SHP77 (cell line): ENCODE results near the gene CEP152.
"Not testable (repeated sequence)": the region's sequence is repeated elsewhere in the genome, so short reads cannot be mapped to it uniquely, and the experiment has no call there.

Experiments
- DNase-seq, 2 experiments: peaks; one replicate each; lab custom pipeline; 2025; lab: John Stamatoyannopoulos, UW

CEP152 gene, protein sequence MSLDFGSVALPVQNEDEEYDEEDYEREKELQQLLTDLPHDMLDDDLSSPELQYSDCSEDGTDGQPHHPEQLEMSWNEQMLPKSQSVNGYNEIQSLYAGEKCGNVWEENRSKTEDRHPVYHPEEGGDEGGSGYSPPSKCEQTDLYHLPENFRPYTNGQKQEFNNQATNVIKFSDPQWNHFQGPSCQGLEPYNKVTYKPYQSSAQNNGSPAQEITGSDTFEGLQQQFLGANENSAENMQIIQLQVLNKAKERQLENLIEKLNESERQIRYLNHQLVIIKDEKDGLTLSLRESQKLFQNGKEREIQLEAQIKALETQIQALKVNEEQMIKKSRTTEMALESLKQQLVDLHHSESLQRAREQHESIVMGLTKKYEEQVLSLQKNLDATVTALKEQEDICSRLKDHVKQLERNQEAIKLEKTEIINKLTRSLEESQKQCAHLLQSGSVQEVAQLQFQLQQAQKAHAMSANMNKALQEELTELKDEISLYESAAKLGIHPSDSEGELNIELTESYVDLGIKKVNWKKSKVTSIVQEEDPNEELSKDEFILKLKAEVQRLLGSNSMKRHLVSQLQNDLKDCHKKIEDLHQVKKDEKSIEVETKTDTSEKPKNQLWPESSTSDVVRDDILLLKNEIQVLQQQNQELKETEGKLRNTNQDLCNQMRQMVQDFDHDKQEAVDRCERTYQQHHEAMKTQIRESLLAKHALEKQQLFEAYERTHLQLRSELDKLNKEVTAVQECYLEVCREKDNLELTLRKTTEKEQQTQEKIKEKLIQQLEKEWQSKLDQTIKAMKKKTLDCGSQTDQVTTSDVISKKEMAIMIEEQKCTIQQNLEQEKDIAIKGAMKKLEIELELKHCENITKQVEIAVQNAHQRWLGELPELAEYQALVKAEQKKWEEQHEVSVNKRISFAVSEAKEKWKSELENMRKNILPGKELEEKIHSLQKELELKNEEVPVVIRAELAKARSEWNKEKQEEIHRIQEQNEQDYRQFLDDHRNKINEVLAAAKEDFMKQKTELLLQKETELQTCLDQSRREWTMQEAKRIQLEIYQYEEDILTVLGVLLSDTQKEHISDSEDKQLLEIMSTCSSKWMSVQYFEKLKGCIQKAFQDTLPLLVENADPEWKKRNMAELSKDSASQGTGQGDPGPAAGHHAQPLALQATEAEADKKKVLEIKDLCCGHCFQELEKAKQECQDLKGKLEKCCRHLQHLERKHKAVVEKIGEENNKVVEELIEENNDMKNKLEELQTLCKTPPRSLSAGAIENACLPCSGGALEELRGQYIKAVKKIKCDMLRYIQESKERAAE (N-terminal part only)

DNA sequence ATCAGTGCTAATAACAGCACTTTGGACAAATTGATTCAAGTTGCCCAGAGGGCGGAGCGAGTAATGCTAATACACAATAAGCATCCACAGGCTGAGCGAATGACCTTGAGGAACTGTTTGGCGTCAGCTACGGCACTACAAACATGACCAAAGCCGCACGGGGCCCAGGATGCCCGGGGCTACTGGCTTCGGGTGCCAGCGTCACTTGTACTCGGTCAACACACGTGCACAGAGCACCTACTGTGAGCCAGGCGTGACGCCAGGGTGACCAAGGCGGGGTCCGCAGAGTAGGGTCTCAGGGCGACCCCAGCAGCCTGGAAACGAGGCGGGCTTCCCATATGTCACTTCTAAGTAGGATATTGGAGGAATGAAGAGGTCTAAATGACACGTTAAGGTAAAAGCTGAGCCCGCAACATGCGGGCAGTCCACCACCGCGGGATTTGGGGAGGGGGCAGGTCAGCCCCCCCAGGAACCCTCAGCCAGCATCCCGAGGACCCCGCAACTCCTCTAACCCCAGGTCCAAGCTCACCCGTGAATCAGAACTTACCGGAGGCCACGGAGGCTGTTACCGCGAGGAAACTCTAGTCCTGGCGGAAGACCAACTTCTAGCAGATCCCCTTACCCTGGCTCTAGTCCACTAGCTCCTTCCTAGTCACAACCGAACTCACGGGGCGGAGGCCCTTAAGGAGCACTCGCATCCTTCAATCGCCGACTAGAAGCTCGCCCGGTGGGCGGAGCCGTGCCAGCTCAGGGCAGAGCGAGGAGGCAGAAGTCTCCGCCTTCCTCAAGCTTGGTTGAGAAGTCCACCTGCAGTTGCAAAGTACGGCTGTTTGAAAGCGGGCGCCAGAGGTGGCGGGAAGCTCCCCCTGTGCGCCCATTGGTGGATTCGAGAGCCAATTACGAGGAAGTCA lies at the start of gene CEP152:
Gene CEP152, minus strand, starts transcription at position 656 of the 911 bp plus-strand sequence. CDS start 5,420 bp downstream, outside the sequence.
- peak; percentile 99 for DNase-seq

DNA sequence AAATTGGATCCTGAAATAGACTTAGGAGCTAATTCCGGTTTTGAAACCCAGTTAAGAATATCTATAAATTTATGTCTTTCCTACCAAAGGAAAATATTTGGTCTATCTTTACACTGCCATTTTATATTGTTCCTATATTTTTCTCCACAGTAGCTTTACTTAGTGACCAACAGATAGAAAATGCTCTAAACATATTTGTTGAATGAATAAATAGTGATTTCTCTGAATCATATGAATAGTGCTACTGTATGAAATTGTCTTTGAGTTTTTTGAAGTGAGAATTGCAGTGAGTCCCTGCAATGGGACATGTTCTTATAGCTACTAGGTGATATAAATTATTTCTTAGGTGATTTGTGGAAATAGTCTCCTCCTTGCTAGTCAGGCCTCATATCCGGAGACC lies 48.6 kb upstream of the CEP152 start:
- no peak for DNase-seq

DNA sequence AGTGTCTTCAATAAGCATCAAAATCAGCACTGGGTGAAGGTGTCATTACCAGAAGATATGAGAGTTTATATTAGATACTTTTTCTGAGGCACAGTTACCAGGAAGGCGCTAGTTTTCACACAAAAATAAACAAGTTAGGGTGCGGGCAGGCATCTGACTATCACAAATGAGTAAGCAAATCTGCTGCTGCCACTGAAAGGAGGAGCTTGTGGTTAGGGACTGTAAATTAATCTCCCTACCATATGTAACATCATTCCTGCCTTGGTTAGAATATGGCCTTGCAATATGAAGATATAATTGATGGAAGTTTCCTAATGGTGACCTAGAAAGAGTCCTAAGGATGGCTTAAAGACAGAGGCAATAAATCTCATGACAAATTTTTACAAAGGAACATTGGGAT lies 47.5 kb upstream of the CEP152 start:
- no peak for DNase-seq

DNA sequence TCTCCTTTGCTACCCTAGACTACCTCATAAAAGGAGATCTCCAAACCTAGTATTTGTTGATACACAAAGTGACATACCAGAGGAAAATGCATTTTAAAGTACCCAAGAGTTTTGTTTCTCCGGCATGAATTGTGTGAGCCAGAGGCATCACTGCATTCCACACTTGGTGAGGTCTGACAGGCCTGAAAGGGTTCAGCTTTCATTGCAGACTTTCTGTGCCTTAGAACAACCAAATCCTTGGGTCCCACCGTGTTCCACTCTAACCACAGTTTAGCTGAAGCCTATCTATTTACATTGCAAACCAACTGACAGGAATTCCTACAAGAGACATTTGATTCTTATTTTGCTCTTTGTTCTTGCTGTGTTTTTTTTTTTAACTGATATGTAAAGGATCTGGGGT lies 46.1 kb upstream of the CEP152 start:
- no peak for DNase-seq

DNA sequence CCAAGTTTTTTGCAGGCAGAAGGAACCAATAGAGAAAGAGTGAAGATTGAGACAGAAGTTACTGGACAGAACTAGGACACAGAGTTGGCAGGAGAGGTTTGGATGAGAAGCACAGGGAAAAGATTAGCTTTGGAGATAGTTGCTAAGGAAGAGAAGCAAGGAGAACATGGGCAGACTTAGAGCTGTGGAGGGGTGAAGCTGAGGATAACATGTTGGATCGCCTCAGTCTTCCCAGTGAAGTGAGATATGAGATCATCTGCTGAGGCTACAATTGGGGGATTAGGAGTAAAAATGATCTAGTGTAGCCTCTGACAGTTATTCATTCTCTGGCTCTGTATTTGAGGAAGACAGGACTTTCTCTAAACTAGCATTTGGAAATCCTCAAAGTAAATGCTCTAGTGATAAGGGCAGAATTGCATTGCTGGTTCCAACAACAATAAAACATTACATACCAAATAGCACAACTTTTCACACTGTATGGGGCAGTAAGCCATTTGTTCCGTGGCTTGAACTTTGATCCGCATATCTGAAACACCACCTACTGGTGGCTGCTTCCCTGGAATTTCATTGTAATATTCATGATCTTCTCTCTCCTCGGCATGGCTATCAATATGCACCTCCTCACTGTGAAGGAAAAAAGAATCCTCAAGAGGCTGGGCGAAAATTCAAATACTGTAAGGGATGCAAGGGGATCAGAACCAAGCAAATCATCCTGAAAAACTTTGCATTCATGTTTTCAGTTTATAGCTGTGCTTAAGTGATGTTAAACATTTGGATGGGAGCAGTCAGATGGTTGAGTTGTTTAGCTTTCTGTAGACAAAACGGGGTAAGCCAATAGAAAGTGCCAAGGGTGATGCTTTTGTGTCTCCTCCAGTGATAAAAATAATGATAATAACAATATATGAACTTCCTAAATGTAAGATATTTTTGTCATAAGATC lies 44.9 kb upstream of the CEP152 start:
- DNase-seq, result peak in 1 of 2 experiments; percentile 22

DNA sequence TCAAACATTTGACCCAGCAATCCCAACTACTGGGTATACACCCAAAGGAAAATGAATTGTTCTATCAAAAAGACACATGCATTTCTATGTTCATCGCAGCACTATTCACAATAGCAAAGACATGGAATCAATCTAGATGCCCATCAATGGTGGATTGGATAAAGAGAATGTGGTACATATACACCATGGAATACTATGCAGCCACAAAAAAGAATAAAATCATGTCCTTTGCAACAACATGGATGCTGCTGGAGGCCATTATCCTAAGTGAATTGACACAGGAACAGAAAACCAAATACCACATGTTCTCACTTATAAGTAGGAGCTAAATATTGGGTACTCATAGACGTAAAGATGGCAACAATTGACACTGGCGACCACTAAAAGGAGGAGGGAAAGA lies 43.6 kb upstream of the CEP152 start:
- DNase-seq, result not testable (repeated sequence)

DNA sequence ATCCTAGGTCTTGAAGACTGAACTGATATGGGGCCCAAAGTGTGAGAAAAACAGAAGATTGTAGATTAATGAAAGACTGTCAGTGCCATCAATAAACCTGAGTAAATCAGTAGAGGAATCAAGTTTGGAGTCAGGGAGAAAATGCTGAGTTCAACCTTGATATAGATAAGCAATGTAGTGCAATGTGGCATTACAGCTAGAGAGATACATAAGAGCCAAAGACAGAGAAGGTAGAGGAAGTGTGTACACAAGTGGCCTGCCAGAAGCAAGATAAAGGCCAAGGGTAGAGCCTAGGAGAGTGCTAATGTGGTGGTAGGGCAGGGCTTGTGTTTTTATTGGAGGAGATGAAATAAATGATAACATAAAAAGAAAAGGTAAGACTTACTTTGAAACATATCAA lies 41.1 kb upstream of the CEP152 start:
- no peak for DNase-seq

DNA sequence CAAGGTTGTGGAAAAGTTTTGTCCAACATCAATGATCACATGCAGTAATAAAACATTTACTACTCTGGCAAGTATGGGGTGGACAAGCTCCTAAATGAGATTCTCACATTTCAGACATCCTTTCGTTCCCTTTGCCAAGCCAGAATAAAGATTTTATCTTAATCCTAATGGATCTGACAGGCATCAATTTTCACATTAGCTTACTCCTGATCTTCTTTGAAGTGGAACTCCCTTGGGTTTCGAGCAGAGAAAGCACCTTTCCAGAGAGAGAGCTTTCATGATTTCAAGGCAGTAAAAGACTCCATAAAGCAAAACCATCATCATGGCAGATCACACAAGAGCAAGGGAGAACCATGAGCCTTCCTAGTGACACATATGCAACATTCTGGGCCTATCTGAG lies 39.8 kb upstream of the CEP152 start:
- no peak for DNase-seq

DNA sequence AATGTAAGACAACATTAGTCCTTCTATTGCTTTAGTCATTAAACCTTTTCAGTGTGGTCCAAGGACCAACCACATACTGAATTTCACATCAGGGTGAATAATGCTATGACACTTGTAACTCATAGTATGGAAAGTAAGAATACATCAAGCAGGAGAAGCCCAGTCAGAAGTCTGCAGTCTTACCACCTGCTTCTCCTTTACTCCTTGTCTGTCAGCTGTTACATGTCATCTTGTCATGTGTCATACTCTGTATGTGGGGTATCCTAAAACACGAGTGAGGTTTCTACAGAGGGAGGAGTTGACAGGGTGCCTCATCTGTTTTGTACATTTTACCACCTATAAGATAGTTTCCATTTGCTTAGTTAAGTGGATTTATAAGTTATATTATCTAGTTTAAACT lies 34.3 kb upstream of the CEP152 start:
- DNase-seq, result no peak

DNA sequence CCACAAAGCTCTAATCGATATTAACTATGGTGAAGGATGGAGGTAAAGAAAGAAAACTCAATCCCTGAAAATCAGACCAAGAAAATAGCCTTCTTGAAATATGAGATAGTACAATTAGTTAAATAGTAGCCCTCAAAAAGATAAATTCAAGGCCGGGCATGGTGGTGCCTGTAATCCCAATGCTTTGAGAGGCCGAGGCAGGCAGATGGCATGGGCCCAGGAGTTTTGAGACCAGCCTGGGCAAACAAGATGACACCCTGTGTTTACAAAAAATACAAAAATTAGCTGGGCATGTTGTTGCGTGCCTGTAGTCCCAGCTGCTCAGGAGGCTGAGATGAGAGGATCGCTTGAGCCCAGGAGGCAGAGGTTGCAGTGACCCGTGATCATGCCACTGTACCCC lies 31.6 kb upstream of the CEP152 start:
- peak in 1 of 2 experiments; percentile 72 for DNase-seq

DNA sequence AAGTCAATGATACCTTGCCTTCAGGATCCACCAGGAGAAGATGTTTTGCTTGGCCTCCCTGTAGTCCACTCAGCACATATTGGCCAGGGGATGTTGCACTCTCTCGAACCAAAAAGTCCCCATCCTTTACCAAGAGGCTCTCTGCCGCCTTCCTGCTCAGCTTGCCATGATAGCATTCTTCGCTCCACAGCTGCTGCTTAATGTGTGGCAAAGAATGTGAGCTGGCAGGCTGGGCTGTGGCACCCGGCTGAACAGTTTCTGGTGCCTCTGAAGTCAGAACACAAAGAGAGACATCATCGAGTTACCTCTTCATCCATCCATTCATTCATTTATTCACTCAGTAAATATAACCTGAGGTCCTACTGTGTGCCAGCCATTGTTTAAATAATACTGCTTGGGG lies 23.9 kb upstream of the CEP152 start:
- DNase-seq, result no peak

DNA sequence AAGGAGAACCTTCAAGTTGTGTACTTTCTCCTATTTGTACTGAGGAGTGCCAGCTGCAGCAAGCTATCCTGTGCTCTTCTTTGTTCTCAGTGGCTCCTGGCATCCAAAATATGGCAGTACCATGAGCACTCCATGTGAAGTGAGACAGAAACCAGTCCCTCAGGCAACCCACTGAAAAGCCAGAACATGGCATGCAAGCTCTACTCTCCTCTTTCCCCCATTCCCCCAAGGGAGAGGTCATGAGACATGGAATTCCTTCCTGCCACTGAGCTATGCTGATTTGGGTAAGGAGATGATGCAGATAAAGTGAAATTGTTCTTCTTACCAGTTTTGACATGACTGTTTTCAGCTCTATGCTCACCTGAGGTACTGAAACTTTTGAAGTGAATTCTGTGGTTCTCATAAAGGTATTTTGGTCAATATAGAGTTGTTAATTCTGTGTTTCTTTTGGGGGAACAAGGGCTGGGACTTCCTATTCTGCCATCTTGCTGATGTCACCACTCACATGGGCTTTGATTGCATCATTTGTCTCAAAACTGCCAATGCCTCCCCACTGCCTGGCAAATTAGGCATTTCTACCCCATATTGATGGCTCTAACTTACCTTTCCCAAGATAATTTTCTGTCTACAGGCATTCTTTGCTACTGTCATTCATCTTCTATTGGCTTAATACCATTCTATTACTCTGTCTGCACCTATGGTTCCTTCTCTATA lies 22.8 kb upstream of the CEP152 start:
- no peak for DNase-seq

DNA sequence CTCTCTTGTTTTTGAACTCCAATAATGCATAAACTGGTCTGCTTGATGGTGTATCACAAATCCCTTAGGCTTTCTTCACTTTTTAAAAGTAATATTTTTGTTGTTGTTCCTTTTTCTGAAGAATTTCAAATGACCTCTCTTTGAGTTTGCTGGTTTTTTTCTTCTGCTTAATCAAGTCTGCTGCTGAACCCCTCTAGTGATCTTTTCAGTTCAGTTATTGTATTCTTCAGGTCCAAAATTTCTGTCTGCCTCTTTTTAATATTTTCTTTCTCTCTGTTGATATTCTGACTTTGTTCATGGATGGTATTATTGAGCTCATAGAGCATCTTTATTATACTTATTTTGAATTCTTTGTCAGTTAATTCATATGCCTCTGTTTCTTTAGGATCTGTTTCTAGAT lies 21.8 kb upstream of the CEP152 start:
- DNase-seq, result no peak

DNA sequence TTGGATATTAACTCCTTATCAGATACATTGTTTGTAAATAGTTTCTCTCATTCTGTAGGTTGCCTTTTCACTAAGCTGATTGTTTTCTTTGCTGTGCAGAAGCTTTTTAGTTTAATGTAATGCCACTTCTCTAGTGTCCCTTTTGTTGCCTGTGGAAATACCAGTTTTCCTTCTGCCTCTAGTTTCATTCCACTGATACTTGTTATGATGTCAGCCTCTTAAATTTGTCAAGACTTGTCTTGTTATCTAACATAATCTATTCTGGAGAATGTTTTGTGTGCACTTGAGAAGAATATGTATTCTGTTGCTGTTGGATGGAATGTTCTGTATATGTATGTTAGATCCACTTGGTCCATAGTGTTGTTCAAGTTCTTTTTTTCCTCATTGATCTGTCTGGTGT lies 18.0 kb upstream of the CEP152 start:
- DNase-seq, result no peak

DNA sequence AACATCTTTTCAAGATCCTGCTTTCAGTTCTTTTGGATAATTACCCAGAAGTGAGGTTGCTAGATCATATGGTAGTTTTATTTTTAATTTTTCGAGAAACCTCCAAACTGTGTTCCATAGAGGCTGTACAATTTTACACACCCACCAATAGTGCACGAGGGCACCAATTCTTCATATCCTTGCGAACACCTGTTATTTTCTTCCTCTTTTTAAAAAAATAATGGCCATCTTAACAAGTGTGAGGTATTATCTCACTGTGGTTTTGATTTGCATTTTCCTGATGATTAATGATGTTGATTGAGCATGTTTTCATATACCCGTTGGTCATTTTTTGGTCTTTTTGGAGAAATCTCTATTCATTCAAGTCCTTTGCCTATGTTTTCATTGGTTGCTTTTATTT lies 17.6 kb upstream of the CEP152 start:
- no peak for DNase-seq

DNA sequence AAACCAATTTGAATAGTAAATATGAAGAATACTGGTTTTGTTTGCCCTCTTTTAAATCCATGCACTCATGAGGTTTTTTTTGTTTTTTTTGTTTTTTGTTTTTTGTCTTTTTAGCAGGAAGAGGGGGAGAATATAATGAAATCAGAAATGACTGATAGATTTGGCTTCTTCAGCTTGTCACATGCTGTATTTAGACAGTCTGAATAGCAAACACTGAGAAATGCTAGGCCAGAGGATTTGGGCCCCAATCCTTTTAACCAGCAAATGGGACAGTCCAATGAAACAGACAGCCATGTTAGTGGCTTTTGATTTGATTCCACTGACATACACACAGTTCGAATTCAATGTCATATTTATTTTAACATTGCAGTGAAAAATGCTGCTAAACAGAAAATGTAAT lies 14.2 kb upstream of the CEP152 start:
- no peak for DNase-seq

DNA sequence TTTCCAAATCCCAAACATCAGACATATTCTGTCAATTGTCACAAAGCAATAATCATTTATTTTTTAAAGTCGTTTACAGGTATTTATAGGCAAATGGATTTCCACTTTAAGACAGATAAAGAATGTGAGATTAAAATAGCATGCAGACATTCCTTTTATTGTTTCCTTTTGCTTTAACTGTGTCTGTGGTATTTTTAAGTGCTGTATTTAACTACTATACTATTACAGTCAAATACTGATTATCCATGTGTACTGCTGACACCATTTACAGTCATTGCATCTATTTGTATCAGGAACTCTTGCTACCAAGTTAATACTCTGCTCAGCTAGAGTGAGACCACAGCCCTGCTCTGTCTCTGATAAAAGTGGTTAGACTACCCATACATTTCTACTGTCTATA lies 12.8 kb upstream of the CEP152 start:
- no peak for DNase-seq

DNA sequence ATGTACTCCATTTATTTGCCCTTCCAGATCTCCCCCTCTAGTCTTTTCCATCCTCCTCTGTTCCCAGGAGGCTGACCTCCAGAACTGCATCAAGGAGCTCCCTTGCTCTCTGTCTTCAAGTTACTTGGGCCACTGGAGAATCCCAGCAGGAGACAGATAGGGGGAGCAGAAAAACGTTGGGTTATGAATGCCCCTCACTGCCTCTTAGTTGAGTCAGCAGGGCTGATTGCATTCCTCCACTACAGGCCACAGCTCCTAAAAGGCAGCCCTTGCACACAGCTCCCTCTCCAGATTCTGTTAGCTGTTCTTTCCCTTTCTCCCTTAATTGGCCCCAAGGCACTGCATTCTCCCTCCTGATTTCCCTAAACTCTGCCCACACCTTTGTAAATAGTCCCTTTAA lies 12.4 kb upstream of the CEP152 start:
- DNase-seq, result no peak

DNA sequence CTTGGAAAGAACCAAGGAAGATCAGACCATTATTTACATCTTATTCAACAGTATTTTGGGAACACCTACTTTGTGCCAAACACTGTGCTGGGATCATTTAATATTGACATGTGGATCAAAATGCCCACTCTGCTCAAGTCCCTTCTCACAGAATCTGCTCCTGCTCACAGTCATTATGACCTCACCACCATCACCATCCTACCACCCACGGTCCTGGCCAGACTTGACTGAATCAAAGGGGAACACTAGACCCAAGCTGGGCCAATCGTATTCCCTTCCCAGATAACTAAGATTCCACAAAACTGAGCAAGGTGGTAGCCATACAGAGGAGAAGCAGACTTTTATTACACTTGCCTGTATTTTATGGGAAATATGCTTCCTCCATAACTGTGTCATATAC lies 3.4 kb upstream of the CEP152 start:
- DNase-seq, result no peak
